A673 (cell line): ENCODE results near the gene MMP12. TPM values are rescaled to one million over a fixed set of nuclear protein-coding genes. Genes with fewer than 3 reads are reported as not detected.

Experiments
- BruUV-seq: library from RNA; stranded (reverse); fragments of 400-500 nt; replicated peaks from 2 replicates; lab custom pipeline; 2021; lab: Mats Ljungman, UMichigan
- CTCF ChIA-PET: fragments of 300-600 bp; sonication (Branson Sonifier 250); formaldehyde crosslinking; loops from one replicate; lab custom pipeline; 2022; ENCODE audit warnings: antibody characterized with exemption; lab: Charles Lee
- POLR2A ChIA-PET: fragments of 300-600 bp; sonication (Branson Sonifier 250); formaldehyde crosslinking; loops from one replicate; lab custom pipeline; 2022; ENCODE audit warnings: antibody characterized with exemption; ENCODE audit not compliant: low non-redundant PET; lab: Charles Lee
- DNase-seq: peaks from one replicate; pipeline ENCODE4 v3.0.0-alpha.2; 2015; ENCODE audit warnings: low spot score
- H3K27ac ChIP-seq: fragments of 200-600 bp; sonication (generic); 2 replicates; pipeline ENCODE4 v1.5.1; 2016; ENCODE audit warnings: mixed run types, low read depth, mild to moderate bottlenecking, mixed read lengths, antibody characterized with exemption, low read length; ENCODE audit not compliant: poor library complexity, severe bottlenecking
- H3K27me3 ChIP-seq: fragments of 200-600 bp; sonication (generic); replicated peaks from 2 replicates; pipeline ENCODE4 v1.6.1; 2017; ENCODE audit warnings: mixed run types, low read depth, mild to moderate bottlenecking, mixed read lengths, antibody characterized with exemption, low read length; ENCODE audit not compliant: insufficient read depth, poor library complexity
- H3K36me3 ChIP-seq: fragments of 200-600 bp; sonication (generic); 2 replicates; pipeline ENCODE4 v1.6.1; 2016; ENCODE audit warnings: mixed run types, mild to moderate bottlenecking, mixed read lengths, antibody characterized with exemption, low read length; ENCODE audit not compliant: insufficient read depth, poor library complexity, severe bottlenecking
- H3K4me1 ChIP-seq: fragments of 200-600 bp; sonication (generic); 2 replicates; pipeline ENCODE4 v1.6.1; 2017; ENCODE audit warnings: mixed run types, mild to moderate bottlenecking, mixed read lengths, antibody characterized with exemption, low read length; ENCODE audit not compliant: insufficient read depth, poor library complexity, severe bottlenecking
- H3K4me3 ChIP-seq: fragments of 200-600 bp; sonication (generic); 2 replicates; pipeline ENCODE4 v1.5.1; 2016; ENCODE audit warnings: low read depth, mixed run types, mild to moderate bottlenecking, mixed read lengths, low read length; ENCODE audit not compliant: poor library complexity, severe bottlenecking
- H3K9me3 ChIP-seq: fragments of 200-600 bp; sonication (generic); 2 replicates; pipeline ENCODE4 v1.6.1; 2016; ENCODE audit warnings: mixed run types, low read depth, mild to moderate bottlenecking, mixed read lengths, antibody characterized with exemption, low read length; ENCODE audit not compliant: poor library complexity, severe bottlenecking
- CTCF ChIP-seq: fragments of 300-800, 200-600 bp; sonication (generic); conservative IDR thresholded peaks from 2 replicates; pipeline ENCODE4 v1.5.1; 2017; ENCODE audit warnings: low read depth, mild to moderate bottlenecking, antibody characterized with exemption, low read length, moderate library complexity, mixed read lengths
- EZH2 ChIP-seq: fragments of 200-600 bp; sonication (generic); IDR thresholded peaks from 2 replicates; pipeline ENCODE4 v1.6.1; 2017; ENCODE audit warnings: borderline replicate concordance, low read depth, mild to moderate bottlenecking, mixed read lengths, antibody characterized with exemption, low read length; ENCODE audit not compliant: poor library complexity, severe bottlenecking
- intact Hi-C: fragments of 100-400 bp; cut with micrococcal nuclease; formaldehyde crosslinking; loops from one replicate; pipeline ENCODE4 v1.10.0; 2022; ENCODE audit not compliant: unreplicated experiment
- total RNA-seq: library from RNA; stranded (reverse); gene quantifications from 2 replicates; pipeline ENCODE4 v1.2.3, GENCODE V29; 2021

MMP12 gene
- total RNA-seq, 1 experiment from 2014 or later = 0.19 TPM

DNA sequence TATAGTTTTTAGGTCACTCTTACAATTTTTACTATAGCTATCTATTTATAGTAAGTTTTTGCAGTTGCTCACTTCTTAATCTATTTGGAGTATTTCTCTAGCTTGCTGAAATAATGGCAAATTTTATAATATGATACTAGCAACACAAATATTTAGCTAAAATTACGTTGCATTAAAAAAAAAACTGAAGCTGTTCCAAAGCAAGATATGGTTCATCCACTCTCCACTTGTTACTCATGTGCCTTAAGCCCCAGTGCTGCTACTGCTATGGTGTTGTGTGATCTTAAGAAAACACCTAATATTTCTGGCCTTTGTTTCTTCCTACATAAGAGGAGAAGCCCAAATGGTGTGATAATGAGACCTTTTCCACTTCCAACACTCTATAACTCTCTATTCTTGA lies 31.9 kb downstream of the MMP12 start:
- intact Hi-C loops = no loop called here
- BruUV-seq = no TSS peak
- Histone ChIP-seq H3K4me1 (peaks cover 36% of the 10 kb centered on the region), H3K9me3 (no peaks in the 10 kb centered on the region), H3K27ac (no peak overlapping the region), H3K27me3 (no peaks in the 10 kb centered on the region), H3K4me3 (no peak overlapping the region), H3K36me3 (no peaks in the 10 kb centered on the region)
- ChIA-PET POLR2A (no interaction called here), CTCF (interaction anchor here (0.5 kb wide), 1 partner anchor 275 kb away, joined by 4 read pairs; no protein-coding TSS in a partner anchor)
- TF ChIP-seq CTCF (no peak), EZH2 (no peak)
- no peak for DNase-seq

DNA sequence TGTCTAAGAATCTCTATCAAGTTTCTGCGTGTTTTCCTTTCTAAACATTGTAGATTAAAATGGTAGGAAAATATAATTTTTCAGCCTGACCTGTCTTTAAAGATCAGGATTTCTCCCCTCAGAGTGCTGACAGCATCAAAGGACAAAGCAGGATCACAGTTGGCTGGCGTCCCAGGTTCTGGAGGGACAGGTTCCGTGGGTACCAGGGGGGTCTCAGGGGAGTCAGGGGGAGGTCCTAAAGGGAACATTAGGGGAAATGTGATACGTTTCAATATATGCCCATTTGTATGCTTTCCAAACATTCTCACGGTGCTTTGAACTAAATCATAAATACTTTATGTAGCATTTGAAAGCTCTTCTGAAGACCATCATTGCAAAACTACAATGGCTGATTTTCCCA lies 34.8 kb downstream of the MMP12 start:
- Histone ChIP-seq H3K9me3 (no peaks in the 10 kb centered on the region), H3K27ac (no peak overlapping the region), H3K4me1 (peaks cover 47% of the 10 kb centered on the region), H3K36me3 (no peaks in the 10 kb centered on the region), H3K27me3 (no peaks in the 10 kb centered on the region), H3K4me3 (no peak overlapping the region)
- no peak for DNase-seq
- ChIA-PET CTCF (no interaction called here), POLR2A (interaction anchor here (0.6 kb wide), 1 partner anchor 84 kb away, joined by 3 read pairs; no protein-coding TSS in a partner anchor)
- TF ChIP-seq CTCF (no peak), EZH2 (no peak)
- intact Hi-C loops = no loop called here
- BruUV-seq = no TSS peak

- intact Hi-C loops = no loop called here
- Histone ChIP-seq H3K27ac (no peak overlapping the region), H3K4me3 (no peak overlapping the region), H3K4me1 (peaks cover 36% of the 10 kb centered on the region), H3K27me3 (no peaks in the 10 kb centered on the region), H3K36me3 (no peaks in the 10 kb centered on the region), H3K9me3 (no peaks in the 10 kb centered on the region)
- CTCF ChIA-PET = no interaction called here
- no peak for TF ChIP-seq EZH2
- no peak for TF ChIP-seq CTCF
- POLR2A ChIA-PET = no interaction called here
- no TSS peak for BruUV-seq
- peak; percentile 67 for DNase-seq
These were observed 37.1 kb downstream of the MMP12 start for GRCh38 chr11:102837646-102838045.
